Stimulated activated CD8-positive, alpha-beta memory T cell treated with anti-CD3 and anti-CD28 coated beads, Interleukin-15, amount 100 ng/mL, for 4 hours (primary cell): Measurements from ENCODE around the gene TMCC1.
A peak's percentile ranks its signal among the peaks of the same experiment; 100 is the strongest.
"Not testable (repeated sequence)": the region's sequence is repeated elsewhere in the genome, so short reads cannot be mapped to it uniquely, and the experiment has no call there.

ENCODE experiments used
- DNase-seq, 2 donors: peaks; one replicate each; pipeline ENCODE4 v3.0.0-alpha.2; 2020; ENCODE audit warnings: low read depth in 2 of 2

The TMCC1 gene

DNA sequence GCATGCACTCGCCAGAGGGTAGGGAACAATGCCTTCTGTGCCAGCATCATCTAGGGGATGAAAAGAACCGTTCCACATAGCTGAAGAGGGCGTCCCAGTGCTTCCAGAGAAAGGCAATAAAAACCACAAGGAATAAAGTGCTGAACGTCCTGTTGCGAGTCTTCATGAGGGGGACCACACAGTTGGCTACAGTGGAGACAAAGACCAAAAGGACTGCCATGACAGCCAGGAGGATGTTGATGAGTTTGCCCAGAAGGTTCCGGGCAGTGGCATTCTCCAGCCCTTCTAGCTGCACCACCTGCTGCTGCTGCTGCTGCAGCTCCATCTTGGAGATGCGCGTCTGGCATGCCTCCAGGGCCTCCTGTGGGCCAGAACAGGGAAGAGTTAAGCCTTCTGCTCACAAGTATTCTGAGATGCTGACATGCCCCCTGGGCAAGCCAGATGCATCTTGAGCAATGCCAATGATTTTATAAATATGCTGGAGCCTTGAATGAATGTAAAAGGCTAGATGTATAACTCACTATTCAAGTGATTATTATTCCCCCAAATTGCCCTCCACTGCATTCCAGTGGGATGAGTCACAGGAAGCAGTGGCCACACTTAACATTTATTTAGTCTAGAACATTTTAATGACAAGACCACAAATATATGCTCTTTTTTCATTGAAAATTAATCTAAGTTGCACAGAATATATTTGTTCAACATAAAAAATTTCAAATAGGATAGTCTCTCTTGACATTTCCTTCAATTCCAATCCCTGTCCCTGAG, 241.9 kb downstream of the TMCC1 start:
- no peak for DNase-seq

DNA sequence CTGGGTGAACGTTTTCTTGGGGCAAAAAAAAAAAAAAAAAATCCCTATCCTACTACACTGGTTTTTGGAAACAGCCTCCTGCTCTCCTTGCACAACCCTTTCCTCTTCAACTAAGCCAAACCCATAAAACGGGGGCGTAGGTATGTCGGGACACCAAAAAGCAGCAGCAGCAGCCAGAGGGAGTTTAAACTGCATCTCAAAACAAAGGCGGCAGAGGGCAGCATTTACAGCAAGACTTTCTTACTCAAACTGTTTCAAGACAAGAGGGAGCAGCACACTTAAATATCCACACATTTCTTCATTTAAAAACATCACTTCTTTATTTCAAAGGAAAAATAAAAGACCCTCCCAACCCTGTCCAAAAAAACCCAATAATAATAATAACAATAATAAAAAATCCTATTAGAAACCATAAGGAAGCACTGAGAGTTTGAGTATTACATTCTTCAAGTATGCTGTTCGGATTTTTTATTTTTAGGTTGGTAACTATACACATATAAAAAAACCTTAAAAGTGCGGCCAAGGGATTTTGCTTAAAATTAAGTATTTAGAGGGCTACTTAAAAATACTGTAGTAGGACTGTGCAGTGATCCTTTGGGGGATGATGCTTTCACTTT, 243.1 kb downstream of the TMCC1 start:
- DNase-seq = peak in 1 of 2 donors; percentile 16

DNA sequence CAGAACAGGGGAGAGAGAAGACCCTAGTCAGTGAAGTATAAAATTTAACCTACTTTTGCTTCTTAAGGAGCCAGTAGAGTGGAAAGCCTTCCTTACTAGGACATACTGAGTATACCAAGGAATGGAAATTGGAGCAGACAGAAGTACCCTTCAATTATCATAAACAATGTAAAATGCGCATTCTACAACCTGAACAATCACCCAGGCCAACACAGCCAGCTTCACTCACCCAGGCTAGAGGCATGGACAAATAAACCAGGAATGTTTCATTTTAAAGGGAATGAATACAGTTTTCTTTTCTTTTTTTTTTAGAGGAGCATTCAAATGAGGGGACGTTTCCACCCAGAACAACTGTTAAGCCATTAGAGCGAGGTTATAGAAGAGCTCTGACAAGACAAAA, 245.1 kb downstream of the TMCC1 start:
- DNase-seq = no peak

DNA sequence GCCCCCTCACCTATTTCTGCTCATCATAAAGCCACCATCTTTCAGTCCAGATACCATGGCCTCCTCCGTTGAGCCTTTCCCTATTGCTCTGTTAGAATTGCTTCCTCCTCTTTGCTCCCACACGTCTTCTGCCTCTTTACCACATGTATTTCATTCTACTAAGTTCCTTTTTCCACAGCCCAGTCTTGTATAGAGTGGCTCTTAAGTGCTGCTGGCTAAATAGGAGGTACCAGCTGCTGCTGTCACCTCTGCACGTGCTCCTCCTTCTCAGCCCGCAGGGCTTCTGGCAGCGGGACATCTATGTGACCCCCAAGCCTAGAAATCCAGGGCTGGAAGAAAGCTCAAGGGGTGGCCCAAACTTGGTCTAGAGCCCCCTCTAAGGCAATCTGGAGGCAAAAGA, 248.2 kb downstream of the TMCC1 start:
- no peak for DNase-seq

DNA sequence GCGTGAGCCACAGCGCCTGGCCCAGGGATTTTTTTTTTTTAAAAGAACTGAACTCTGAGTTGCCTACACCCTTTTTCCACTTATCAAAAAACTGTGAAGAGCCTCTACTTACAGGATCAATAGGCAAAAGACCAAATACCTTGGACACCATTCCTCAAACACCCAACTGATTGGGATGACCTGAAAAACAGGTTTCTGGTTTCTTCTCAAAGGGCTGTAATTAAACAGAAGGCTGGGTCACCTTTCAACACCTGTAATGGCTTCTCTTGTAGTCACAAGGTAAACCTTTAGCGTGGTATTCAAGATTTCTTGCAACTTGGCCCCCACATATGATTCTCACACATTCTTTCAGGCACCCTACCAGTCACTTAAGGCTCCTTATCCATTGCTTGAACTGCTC, 248.7 kb downstream of the TMCC1 start:
- DNase-seq = no peak

GRCh38 chr3:129641567-129642260, 251.8 kb downstream of the TMCC1 start:
- DNase-seq = not testable (repeated sequence)

- DNase-seq = not testable (repeated sequence)
These were observed 252.5 kb downstream of the TMCC1 start for GRCh38 chr3:129640985-129641384.

DNA sequence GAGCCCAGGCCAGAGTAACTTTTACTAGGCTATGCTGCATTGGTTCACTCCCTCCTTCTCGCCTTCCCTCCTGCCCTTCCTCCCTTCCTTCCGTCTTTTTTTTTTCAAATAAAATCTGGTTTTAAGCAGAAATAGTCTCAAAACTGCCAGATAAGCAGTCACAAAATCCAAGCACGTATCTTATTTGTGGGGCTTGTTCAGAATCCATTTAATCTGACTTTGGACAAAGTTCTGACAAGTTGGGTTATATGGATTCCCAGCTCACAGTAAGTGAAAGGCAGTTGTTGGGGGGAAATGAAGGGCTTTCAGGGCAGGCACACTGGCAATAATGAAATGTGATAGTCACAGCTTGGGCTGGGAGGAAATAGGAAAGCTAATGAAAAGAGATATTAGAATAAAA, 255.0 kb downstream of the TMCC1 start:
- DNase-seq = no peak

DNA sequence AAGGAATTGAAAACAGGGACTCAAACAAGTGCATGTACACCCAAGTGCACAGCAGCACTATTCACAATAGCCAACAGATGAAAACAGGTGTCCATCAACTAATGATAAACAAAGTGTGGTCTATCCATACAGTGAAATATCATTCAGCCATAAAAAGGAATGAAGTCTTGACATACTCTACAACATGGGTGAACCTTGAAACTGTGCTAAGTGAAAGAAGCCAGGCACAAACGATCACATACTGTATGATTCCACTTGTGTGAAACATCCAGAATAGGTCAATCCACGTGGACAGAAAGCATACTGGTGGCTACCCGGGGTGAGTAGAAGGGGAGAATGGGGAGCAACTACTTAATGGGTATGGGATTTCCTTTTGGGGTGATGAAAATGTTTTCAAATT, 257.4 kb downstream of the TMCC1 start:
- DNase-seq = no peak

DNA sequence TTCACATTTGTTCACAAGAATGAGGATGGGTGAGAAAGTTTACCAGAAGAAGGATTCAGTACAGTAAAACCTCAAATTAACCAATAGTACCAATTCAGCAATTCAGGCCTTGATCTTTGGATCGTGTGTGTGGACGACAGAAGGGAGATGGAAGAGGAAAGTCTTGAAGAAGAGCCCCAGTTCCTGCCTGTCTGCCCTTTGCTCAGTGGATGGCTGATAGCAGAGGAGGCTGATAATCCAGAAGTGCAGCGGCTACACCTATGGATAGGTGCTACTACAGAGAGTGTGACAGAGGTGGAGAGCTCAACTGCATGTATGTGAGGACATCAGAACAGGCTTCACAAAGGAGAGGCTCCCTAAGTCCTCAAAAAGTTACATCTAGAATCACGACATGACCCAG, 257.9 kb downstream of the TMCC1 start:
- no peak for DNase-seq

GRCh38 chr3:129633751-129634481, 259.6 kb downstream of the TMCC1 start:
- DNase-seq = no peak

GRCh38 chr3:129632977-129633376, 260.5 kb downstream of the TMCC1 start:
- DNase-seq = no peak

DNA sequence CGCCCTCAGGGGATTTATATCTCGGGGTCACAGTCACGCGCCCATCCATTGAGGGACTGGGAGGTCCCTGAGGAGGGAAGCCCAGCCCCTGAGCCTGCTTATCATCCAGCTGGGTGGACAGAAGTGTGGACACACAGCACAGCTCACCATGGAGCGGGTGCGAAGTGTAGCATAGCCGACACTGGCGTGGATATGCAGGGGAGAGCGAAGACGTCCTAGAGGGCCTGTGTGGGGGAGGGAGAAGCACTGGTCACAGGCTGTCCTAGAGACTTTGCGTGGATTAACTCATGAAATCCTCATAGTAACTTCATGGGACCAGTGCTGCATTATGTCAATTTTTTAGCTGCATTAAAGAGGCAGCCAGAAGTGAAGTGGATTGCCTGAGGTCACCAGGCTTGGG, 261.0 kb downstream of the TMCC1 start:
- no peak for DNase-seq

DNA sequence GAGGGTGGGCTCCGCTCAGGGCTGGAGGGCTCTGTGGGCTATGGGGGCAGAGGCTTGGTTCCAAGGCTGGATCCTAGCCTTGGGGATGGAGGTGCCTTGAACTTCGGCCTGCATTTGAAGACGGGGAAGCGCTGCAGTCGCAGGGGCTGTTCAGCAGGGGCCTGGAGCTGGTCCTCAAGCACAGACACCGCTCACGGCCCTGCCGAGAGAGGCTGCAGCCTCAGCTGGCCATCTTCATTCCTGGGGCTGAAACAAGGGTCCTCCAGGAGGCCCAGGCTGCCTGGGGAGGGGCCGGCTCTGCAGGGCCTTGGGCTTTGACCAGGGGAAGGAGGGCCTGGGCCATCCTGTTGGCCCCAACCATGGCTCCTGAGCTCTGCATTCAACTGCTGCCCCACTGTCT, 261.5 kb downstream of the TMCC1 start:
- no peak for DNase-seq

DNA sequence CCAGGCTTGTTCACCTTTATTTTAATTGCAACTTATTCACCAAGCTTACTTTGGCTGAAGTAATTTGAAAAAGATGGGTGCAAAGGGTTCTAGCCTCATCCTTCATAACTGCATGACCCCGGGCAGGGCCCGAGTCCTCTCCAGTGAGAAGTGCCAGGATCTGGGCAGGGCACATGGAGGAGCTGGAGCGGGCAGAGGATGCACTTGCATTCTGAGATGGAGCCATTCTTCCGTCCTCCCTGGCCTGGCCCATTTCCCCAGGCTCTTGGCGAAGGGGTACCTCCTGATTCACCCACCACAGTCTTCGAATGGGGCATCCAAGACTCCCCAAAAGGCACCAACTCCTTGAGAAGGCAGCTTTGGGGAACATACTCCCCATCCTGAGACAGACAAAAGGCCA, 264.5 kb downstream of the TMCC1 start:
- DNase-seq = no peak

- DNase-seq = no peak
These were observed 265.4 kb downstream of the TMCC1 start for GRCh38 chr3:129628169-129628522.

DNA sequence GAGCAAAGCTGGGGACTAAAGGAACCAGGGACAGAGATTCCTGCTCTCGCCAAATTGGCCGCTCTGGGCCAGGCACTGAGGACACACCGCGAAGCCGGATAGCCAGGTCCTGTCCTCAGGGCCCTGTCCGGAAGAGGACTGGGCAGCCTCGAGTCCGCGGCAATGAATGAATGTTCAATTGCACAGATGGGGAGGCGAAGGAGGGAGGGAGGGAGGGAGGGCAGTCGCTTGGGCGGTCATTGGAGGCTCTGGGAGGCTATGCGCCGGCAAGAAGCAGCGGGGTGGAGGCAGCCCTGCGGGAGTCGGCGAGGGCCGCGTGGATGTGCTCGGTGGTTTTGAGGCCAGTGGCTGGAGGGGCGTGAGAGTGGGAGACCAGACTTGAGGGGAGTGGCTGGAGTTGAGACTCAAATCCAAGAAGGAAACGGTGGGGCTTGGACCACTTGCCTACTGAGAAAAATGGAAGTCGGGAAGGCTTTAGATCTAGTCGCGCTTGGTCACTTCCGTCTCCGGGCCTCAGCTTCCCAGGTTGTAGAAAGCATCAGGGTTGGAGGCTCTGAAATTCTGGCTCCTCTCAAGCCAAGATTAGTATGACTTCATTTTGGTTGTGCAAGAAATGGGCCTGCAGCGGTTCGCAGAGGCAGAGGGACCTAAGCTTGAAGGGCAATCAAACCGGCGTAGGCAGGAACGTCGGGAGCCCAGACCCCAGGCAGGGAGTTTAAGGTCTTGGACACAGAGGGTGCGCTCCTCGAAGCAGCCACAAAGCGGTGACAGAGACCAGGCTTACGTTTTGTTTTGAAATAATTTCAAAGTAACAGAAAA, 266.0 kb downstream of the TMCC1 start:
- peak; percentile 31 to 34 for DNase-seq

- peak; percentile 20 to 46 for DNase-seq
These were observed 266.7 kb downstream of the TMCC1 start for GRCh38 chr3:129626744-129627349.

- DNase-seq = no peak
These were observed 268.2 kb downstream of the TMCC1 start for GRCh38 chr3:129625072-129625874.

- no peak for DNase-seq
These were observed 269.0 kb downstream of the TMCC1 start for GRCh38 chr3:129624347-129625071.
